Nephron progenitor cell (in vitro differentiated cells): Measurements from ENCODE around the gene CATSPERD.
A peak's percentile ranks its signal among the peaks of the same experiment; 100 is the strongest.

Experiments used
- DNase-seq: peaks from one replicate; pipeline ENCODE4 v3.0.0; 2021
- H3K27ac Mint-ChIP-seq: 2 replicates; pipeline ENCODE4 v1.8.0; 2021; ENCODE audit warnings: mild to moderate bottlenecking, moderate library complexity, mixed read lengths
- H3K27me3 Mint-ChIP-seq: 2 replicates; pipeline ENCODE4 v1.8.0; 2021; ENCODE audit warnings: mild to moderate bottlenecking, low read depth, mixed read lengths; ENCODE audit not compliant: poor library complexity
- H3K36me3 Mint-ChIP-seq: 2 replicates; pipeline ENCODE4 v1.8.0; 2021; ENCODE audit warnings: low read depth, mixed read lengths
- H3K4me1 Mint-ChIP-seq: 2 replicates; pipeline ENCODE4 v1.8.0; 2021; ENCODE audit warnings: mixed read lengths
- H3K4me3 Mint-ChIP-seq: 2 replicates; pipeline ENCODE4 v1.8.0; 2021; ENCODE audit warnings: mild to moderate bottlenecking, moderate library complexity, mixed read lengths
- H3K9me3 Mint-ChIP-seq: 2 replicates; pipeline ENCODE4 v1.8.0; 2021; ENCODE audit warnings: mild to moderate bottlenecking, moderate library complexity, mixed read lengths
- CTCF ChIP-seq: fragments of 200-600 bp; sonication (generic); IDR thresholded peaks from 2 replicates; pipeline ENCODE4 v1.5.0; 2021; ENCODE audit warnings: antibody characterized with exemption

The CATSPERD gene

DNA sequence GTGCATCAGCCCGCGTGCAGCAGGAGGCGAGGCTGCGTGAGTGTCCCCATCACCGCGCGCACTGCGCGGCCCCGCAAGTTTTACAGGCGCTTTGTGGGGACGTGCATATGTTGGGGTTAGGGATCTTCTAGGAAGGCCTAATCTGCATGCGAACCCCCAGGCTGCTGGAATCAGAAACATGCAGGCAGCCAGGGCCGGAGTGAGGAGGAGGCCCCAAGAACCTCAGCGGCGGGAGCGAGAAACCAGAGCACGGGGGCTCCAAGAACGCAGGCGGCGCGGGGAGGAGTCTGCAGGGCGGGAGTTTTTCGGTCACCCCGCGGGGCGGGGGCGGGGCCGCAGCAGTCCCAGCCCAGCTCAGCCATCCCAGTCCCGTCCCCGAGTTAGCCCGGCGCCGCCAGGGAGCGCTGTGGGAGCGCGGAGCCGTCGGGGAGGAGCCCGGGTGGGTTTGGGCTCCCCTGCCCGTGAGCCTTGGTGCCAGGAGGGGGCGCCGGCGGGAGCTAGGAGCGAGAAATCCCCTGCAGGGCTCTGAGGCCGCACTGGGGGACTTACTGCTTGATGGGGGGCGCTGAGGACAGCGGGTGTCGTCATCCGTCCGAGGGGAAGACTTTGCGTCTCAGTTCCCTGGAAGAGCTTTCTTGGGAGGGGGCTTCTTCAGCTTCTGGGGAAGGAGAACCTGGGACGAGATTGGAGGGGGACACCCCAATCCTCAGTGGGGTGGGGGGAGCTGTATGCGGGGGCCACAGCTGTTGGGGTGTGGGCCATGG lies 83.5 kb downstream of the CATSPERD start:
- no peaks in the 10 kb centered on the region for H3K9me3 Mint-ChIP-seq
- peak; percentile 95 for TF ChIP-seq CTCF
- H3K4me1 Mint-ChIP-seq: peaks cover 53% of the 10 kb centered on the region
- H3K27ac Mint-ChIP-seq: no peak overlapping the region
- DNase-seq: peak; percentile 99
- H3K36me3 Mint-ChIP-seq: no peaks in the 10 kb centered on the region
- peak overlapping the region; percentile 77 for H3K4me3 Mint-ChIP-seq
- H3K27me3 Mint-ChIP-seq: peaks cover 27% of the 10 kb centered on the region

GRCh38 chr19:5804516-5805461 lies 84.4 kb downstream of the CATSPERD start, which contains the start of gene NRTN:
Gene NRTN (plus strand): TSS chr19:5805067. CDS start chr19:5824166, 19,099 bp downstream.
- DNase-seq: peak; percentile 63
- Mint-ChIP-seq H3K27ac (no peak within 1 kb of the TSS), H3K9me3 (no peaks in the 10 kb centered on the region), H3K4me1 (peaks cover 45% of the 10 kb centered on the region), H3K27me3 (peaks cover 21% of the 10 kb centered on the region), H3K36me3 (no peaks in the 10 kb centered on the region), H3K4me3 (peak within 1 kb of the TSS; percentile 77)
- no peak for TF ChIP-seq CTCF

- peaks cover 25% of the 10 kb centered on the region for H3K27me3 Mint-ChIP-seq
- H3K36me3 Mint-ChIP-seq: no peaks in the 10 kb centered on the region
- H3K9me3 Mint-ChIP-seq: no peaks in the 10 kb centered on the region
- peak overlapping the region; percentile 71 for H3K4me3 Mint-ChIP-seq
- H3K4me1 Mint-ChIP-seq: peaks cover 39% of the 10 kb centered on the region
- peak; percentile 95 for DNase-seq
- H3K27ac Mint-ChIP-seq: no peak overlapping the region
- TF ChIP-seq CTCF: peak; percentile 84
Measured at GRCh38 chr19:5805462-5806132, 85.2 kb downstream of the CATSPERD start.

DNA sequence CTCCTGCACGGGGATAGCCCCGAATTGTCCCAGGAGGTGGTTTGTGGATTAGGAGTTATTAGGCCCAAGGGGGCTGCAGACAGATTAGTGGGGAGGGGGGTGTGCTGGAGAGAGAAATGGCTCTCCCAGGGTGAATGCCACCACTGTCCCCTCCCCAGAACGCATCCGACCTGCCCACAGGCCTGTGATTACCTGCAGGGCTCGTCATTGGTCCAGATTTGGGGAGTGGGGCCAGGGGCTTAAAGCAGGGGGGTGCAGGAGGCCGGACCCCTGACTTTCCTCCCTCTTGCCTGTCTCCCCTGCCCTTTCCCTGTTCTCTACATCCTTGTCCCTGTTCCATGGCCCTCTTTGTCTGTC lies 85.7 kb downstream of the CATSPERD start:
- Mint-ChIP-seq H3K9me3 (no peaks in the 10 kb centered on the region), H3K27me3 (peaks cover 25% of the 10 kb centered on the region), H3K27ac (no peak overlapping the region), H3K36me3 (no peaks in the 10 kb centered on the region), H3K4me1 (peaks cover 36% of the 10 kb centered on the region), H3K4me3 (peak overlapping the region; percentile 71)
- TF ChIP-seq CTCF: no peak
- no peak for DNase-seq

GRCh38 chr19:5806905-5807304 lies 86.5 kb downstream of the CATSPERD start:
- Mint-ChIP-seq H3K4me1 (peaks cover 33% of the 10 kb centered on the region), H3K9me3 (no peaks in the 10 kb centered on the region), H3K27ac (no peak overlapping the region), H3K4me3 (no peak overlapping the region), H3K27me3 (peaks cover 25% of the 10 kb centered on the region), H3K36me3 (no peaks in the 10 kb centered on the region)
- no peak for TF ChIP-seq CTCF
- DNase-seq: no peak
